DMS153 (cell line): ENCODE results near the gene CFAP99.
"Not testable (repeated sequence)": the region's sequence is repeated elsewhere in the genome, so short reads cannot be mapped to it uniquely, and the experiment has no call there.

Source experiments
- DNase-seq: peaks from one replicate; lab custom pipeline; 2025; lab: John Stamatoyannopoulos, UW

The CFAP99 gene

DNA sequence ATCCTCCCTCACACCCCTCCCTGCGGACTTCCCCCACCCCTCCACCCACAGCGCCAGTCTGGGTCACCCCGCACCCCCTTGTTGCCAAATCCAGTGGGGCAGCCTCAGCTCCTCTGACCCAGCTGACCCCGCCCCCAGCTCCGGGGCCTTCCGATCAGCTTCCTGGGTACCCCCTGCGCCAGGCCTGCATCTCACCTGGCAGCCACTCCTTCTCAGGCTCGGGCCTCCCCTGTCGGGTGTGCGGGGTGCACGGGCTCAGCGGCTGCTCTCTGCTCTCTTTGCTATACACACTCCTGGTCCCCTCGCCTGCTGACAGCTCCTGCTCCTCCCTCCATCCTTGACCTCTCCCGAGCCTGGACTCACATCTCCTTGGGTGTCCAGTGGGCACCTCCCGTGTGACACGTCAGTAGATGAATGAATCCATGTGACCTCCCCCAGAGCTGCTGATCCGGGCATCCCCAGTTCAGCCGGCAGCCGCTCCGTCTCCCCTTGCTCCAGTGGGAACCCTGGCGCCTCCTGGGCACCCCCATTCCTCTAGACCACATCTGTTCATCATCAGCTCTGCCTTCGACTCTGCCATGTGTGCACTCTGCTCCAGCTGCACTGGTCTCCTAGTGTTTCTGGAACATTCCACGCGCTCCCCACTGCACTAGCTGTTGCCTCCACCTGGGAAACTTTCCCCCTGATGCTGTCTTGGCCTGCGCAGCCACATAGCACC, 9.9 kb downstream of the CFAP99 start:
- DNase-seq: no peak

DNA sequence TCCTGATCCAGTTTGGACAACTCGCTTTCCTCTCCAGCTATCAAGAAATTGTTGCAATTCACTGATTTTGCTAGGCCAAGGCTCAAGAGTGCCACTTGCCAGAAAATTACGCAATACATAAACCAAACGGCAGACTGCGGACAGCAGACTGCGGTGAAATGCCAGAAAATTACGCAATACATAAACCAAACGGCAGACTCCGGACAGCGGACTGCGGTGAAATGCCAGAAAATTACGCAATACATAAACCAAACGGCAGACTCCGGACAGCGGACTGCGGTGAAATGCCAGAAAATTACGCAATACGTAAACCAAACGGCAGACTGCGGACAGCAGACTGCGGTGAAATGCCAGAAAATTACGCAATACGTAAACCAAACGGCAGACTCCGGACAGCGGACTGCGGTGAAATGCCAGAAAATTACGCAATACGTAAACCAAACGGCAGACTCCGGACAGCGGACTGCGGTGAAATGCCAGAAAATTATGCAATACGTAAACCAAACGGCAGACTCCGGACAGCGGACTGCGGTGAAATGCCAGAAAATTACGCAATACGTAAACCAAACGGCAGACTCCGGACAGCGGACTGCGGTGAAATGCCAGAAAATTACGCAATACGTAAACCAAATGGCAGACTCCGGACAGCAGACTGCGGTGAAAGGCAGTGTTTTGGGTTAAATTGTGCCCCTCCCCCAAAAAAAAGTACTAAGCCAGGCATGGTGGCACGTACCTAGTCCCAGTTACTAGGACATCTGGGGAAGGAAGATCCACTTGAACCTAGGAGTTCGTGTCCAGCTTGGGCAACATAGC, 11.4 kb downstream of the CFAP99 start:
- DNase-seq: not testable (repeated sequence)

DNA sequence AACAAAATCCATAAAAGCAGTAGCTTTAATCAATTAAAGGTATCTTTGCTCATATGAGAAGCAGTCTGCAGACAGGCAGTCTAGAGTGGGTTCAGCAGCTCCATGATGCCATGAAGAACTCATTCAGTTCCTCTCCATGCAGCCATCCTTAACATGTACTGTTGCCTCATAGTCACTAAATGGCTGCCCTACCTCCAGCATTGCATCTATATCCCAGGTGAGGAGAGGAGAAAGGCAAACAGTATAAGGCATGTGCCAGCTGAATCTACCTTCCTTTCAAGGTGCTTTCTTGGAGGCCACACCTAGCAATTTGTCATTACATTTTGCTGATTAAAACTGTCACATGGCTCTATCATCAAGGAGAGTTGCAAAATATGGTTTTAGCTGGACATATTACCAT, 13.2 kb downstream of the CFAP99 start:
- DNase-seq: no peak

DNA sequence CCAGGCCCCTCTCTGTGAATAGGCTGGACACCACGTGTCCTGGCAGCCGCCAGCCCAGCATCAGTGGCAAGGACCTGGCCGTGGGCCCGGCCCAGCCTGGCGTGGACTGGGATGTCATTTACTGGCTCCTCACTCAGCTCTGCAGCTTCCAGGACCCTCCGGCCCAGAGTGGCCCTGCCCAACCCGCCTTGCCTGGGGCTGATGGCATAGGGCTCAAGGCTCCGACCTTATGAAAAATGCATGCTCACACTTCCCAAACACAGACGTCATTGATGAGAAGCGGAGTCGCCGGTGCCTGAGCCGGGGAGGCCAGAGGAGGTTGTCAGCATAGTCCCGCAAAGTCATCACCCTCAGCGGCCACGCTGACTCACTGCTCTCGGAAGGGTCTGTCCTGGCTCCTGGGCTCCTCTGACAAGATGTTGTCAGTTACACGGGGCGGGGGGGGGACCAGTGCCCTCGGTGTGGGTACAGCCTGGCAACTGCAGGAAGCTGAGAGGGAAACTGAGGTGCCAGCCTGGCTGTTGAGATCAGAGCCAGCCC, 14.3 kb downstream of the CFAP99 start:
- DNase-seq: no peak

- DNase-seq: no peak
These were observed 15.0 kb downstream of the CFAP99 start for GRCh38 chr4:2433609-2434350.

DNA sequence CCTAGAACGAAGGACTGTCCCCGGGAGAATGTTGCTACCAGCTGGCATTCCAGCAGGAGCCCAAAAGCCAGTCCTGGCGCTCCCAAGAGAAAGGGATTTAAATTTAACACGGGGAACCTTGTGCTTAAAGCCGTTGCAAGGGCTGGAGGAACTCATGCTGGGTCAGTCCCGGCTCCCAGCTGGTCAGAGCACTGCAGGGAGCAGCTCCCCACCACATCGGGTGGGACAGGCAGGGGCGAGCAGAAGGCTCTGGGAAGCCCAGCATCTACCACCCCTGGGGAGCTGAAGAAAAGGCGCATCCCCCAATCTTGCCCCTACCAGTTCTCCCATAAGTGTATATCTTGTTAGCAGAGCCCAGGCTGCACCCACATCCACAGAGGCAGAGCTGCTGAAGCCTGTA, 15.7 kb downstream of the CFAP99 start:
- DNase-seq: no peak

DNA sequence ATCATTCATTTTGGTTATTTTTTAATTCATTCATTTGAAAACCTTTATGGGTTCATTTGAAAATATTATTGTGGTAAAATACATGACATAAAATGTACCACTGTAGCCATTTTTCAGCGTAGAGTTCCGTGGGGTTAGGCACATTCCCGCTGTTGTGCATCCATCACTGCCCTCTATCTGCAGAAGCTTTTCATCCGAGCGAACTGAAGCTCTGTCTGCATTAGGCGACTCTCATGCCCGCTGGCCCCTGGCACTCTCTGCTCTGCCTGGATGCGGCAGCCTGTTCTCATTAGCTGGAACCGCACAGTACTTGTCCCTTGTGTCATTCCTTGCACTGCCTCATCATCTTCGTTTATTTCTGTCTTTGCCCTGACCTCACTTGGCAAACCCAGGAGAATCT, 17.5 kb downstream of the CFAP99 start:
- no peak for DNase-seq

DNA sequence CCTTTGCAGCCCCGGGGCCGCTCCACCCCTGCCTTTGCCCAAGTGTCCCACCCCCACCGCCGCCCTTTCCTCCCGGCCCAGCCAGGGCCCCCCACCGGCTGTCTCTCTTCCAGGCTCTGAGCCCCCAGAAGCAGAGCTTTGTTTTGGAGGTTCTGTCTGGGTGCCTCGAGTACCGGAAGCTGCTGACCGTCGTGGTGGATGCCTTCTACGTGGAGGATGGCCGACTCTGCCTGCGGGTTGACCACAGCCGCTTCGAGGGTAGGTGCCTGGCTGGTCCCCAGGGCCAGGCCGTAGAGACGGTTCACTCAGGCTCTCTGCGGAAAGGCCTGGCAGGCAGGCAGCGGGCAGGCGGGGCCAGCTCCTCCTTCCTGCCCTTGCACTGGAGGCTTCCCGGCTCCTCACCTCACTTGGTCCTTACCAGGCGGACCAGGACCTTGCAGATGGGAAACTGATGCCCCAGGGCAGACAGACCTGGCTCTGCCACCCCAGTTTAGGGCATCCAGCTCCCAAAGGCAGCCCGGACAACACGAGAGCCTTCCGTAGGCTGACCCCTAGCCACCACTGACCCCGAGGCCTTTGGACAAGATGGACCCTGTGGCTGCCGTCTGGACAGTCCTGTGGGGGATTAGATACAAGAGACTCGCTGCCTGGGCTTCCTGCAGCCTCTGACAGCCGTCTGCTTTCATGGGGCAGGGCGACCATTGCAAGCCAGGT, 18.2 kb downstream of the CFAP99 start:
- no peak for DNase-seq

DNA sequence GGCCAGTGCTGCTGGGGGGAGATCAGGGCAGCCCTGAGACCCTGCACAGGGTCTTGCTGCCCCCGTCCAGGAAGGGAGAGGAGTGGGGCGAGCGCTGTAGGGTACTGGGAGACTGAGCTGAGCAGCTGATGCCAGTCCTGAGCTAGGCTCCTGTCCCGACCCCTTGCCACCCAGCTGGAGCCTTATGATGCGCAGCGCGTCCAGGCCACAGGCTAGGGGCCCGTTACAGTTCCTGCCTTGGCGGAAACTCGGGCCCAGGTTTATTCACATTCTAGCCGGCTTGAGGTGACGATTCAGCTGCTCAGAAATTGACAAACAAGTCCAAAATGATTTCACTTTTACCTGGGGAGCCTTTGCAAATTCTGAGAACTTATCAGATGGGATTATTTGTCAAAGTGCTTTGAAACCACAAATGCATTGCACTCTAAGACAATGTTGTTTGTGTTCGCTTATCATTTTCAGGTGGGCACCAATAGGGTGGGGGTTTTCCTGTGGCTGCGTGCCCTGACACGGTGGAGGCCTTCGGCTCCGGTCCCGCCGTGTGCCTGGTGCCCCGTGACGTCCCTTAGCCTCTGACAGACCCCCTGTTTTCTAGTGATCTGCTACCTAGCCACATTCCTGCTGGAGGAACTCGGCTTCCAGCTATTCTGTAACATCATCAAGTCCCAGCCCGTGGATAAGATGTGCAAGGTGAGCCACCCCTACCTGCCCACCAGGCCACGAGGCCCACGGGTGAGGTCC, 18.9 kb downstream of the CFAP99 start:
- no peak for DNase-seq

DNA sequence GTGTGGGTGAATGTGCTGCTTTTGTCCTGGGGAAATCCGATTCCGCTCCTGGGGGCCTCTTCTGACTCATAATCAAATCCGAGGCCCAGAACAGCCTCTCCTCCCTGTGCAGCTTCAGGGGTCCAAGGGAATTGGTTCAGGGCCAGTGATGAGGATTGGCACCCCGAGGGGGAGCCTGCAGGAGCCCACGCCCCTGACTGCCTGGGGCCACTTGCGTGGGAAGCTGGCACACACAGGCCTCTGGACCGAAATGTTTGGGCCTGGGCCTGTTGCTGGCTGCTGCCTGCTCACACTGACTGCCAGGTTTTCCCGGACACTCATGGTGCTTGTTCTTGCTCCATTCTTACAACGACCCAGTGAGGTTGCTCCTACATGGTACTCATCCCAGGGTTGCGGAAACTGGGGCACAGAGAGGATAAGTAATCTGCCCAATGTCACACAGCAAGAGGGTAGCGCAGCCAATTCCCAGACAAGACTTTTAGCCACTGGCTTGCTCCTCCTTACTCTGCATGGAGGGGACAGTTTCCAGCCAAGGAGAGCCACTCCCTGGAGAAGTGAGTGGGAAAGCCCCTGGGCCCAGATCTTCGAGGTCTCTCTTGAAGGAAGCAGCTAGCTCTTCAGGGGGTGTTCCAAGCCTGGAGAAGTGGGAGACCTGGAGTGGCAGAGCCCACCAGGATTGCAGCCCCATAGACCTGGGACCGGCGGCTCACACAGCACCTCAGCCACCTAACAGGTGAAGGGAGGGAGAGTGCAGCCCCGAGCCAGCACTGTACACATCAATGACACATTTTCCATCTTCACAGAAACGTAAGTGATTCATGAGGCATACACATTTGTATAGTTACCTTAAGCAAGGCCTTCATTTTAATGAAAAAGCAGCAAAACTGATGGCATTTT, 20.3 kb downstream of the CFAP99 start:
- no peak for DNase-seq

GRCh38 chr4:2441393-2442174, 22.8 kb downstream of the CFAP99 start:
- DNase-seq: no peak

GRCh38 chr4:2442175-2442993, 23.6 kb downstream of the CFAP99 start:
- no peak for DNase-seq

DNA sequence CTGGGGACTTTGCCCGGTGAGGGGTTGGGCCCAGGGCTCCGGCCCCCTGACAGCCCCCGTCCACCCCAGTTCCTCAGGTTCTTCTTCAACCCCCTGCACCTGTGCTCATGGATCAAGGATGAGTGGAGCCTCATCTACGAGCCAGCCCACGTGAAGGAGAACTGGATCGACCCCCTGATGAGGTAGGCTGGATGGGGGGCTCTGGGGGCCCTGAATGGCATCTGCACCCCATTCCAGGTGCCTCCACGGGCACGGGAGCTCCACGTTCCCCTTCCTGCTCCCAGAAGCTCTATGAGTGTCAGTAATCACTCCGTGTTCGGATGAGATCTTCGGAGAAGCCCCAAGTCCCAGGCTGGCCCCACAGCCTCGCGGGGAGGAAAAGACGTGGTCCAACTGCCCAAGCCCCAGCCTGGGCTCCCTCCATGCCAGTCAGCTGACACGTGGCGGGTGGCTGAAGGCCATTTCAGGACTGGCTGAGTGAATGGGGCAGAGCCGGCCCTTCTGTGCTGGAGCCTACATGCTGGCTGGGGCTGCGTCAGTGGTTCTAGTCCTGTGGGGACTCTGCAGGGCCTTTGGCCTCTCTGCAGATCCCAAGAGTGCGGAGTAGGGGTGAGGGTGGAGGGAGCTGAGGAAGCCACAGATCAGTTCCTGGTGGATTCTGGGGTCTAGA, 24.4 kb downstream of the CFAP99 start:
- DNase-seq: no peak

GRCh38 chr4:2443956-2444740, 25.4 kb downstream of the CFAP99 start:
- DNase-seq: no peak

DNA sequence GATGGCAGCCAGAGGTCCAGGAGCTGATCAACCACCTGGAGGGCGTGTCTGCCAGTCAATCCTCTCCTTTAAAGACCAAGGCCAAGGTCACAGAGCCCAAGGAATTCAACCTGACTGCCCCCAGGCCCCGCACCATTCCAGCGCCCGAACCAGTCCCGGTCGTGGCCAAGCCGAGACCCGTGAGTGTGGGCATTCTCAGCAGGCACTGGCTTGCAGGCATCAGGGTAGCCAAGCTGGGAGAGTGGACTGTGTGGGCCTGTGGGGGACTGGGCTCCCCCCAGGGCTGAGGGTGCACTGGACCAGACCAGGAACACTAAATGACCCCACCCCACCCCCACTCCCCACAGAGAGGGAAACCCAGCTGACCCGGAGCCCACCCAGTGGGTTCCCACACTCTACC, 26.4 kb downstream of the CFAP99 start:
- DNase-seq: no peak

DNA sequence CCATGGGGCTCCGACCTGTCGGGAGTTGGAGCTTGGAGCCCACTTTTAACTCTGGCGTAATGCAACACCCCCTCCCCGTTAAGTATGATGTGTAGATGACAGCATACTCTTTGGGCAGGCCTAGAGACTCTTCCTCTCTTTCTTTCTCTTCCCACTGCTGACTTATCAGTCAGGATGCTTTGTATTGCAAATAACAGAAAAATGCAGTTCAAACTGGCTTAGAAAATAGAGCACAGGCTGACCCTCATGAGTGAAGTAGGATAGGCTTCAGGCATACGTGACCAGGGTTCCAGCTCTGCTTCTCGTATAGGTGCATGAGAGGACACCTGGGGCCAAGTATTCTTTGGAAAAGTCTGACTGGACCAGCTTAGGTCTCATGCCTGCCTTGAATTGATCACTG, 26.8 kb downstream of the CFAP99 start:
- DNase-seq: no peak
